ENCODE results near the gene TSPAN15.

Gene TSPAN15

DNA sequence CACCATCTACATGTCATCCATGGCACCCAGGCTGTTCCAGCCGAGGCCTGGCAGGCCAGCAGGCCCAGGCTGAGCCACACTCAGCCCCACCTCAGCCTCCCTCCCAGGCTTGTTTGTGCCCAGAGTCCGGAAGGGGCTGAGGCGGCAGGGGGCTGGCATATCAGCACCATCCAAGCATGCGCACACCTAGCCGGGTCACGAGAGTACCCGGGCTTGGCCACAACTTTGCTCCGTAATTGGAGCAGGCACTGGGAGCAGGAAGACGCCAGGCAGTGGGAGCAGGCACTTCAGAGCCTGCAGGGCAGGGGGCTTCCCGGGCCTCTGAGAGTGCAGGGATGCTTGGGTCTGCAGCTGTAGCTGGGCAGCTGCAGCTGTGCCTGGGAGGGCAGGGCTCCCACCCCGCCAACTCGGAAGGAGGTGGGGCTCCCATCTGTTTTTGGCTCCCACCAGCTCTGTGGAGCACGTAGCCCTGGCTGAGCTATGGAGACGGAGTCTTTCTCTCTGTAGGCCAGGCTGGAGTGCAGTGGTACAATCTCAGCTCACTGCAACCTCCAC is 15.2 kb upstream of the TSPAN15 start:
- H2BK120ac ChIP-seq (ENCODE audit: insufficient read depth, low read length, poor library complexity), result no peak overlapping the region
- H3K4me3 ChIP-seq (ENCODE audit: low read depth, low read length), result no peak overlapping the region
- H4K8ac ChIP-seq (ENCODE audit: low read depth, low read length), result no peak overlapping the region
- H3K4ac ChIP-seq (ENCODE audit: low read depth, low read length), result no peak overlapping the region
- peaks cover 20% of the 10 kb centered on the region for H3K79me1 ChIP-seq (ENCODE audit: low read length)
- no peaks in the 10 kb centered on the region for H3K27me3 ChIP-seq (ENCODE audit: insufficient read depth, low read length)
- H2BK5ac ChIP-seq (ENCODE audit: low read depth, low read length, poor library complexity), result no peak overlapping the region
- no peaks in the 10 kb centered on the region for H3K79me2 ChIP-seq (ENCODE audit: control insufficient read depth, insufficient read depth, low read length, poor library complexity)
- H2BK12ac ChIP-seq (ENCODE audit: low read length), result peak overlapping the region; percentile 82
- no CpG with 5 or more reads among the region's 14 CpGs for WGBS (ENCODE audit: extremely low coverage, insufficient coverage, insufficient read length)
- no peak overlapping the region for H4K12ac ChIP-seq (ENCODE audit: low read depth, low read length)
- no peak overlapping the region for H3K9ac ChIP-seq (ENCODE audit: low read length)
- peak overlapping the region; percentile 23 for H3K18ac ChIP-seq (ENCODE audit: low read length)
- H3K36me3 ChIP-seq (ENCODE audit: control insufficient read depth in 1 of 2, insufficient read depth in 2 of 2, low read length in 2 of 2), result no peaks in the 10 kb centered on the region
- H3K9me3 ChIP-seq (ENCODE audit: insufficient read depth, low read depth, low read length), result peaks cover 4% of the 10 kb centered on the region
- peaks cover 20 to 22% of the 10 kb centered on the region in 2 experiments for H3K4me1 ChIP-seq (ENCODE audit: control insufficient read depth in 1 of 2, insufficient read depth in 2 of 2, low read length in 2 of 2)
- H3K27ac ChIP-seq (ENCODE audit: low read depth, low read length), result no peak overlapping the region
- DNase-seq, result no peak
- H4K91ac ChIP-seq (ENCODE audit: low read depth, low read length), result peak overlapping the region; percentile 72
- no peak overlapping the region for H3K4me2 ChIP-seq (ENCODE audit: low read length)
- H2AK5ac ChIP-seq (ENCODE audit: low read length), result peak overlapping the region; percentile 91
- no peak overlapping the region for H2AFZ ChIP-seq (ENCODE audit: insufficient read depth, low read length, poor library complexity)
- no peak overlapping the region for H3K23ac ChIP-seq (ENCODE audit: low read length)
- peak overlapping the region; percentile 40 for H3K14ac ChIP-seq (ENCODE audit: low read length)

DNA sequence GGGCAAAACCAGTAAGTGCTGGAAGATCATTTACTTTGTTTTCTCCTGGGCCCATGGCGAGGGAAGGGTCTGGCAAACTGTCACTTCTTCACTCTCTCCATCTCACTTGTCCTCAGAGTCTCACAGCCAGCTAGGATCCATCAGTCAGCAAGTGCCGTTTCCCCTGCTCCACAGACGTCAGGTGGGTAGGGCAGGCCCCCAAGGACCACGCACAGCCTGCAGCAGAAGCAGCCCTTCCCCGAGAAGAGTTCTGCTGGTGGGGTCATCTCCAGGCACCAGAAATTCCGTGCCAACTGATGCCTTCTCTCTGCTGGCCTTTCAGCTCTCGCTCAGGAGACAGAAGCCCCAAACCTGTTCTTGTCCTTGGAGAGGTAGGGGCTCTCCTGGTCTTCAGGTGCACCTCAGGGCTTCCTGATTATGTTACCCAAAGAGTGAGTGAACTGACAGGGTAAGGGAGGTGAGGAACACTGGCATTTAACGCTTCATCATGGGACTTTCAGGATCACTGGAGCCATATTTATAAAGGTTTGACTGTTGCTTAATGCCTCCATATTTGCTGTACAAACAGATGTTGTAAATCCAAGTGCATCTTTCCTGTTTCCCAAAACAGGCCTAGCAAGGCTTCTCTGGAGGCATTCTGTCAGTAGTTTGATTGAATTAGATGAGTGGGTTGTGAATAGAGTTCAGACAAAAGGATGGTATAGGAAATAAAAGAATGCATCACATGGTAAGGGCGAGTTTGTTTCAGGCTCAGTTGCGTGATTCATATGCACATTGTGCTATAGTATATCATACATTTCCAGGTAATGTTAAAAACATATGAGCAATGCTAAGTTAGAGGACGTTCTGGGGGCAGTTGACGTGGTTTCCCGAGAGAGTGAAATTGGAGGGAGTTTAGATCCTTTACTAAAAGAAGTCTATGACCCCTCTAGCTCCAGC is 13.7 kb upstream of the TSPAN15 start:
- Histone ChIP-seq H3K4me2 (ENCODE audit: low read length) (no peak overlapping the region), H2BK120ac (ENCODE audit: insufficient read depth, low read length, poor library complexity) (peak overlapping the region; percentile 88), H4K8ac (ENCODE audit: low read depth, low read length) (no peak overlapping the region), H4K91ac (ENCODE audit: low read depth, low read length) (peak overlapping the region; percentile 85), H3K36me3 (ENCODE audit: control insufficient read depth in 1 of 2, insufficient read depth in 2 of 2, low read length in 2 of 2) (no peaks in the 10 kb centered on the region), H3K27ac (ENCODE audit: low read depth, low read length) (peak overlapping the region; percentile 75), H3K23ac (ENCODE audit: low read length) (no peak overlapping the region), H2BK5ac (ENCODE audit: low read depth, low read length, poor library complexity) (no peak overlapping the region), H2AK5ac (ENCODE audit: low read length) (peak overlapping the region; percentile 69), H3K9ac (ENCODE audit: low read length) (no peak overlapping the region), H2AFZ (ENCODE audit: insufficient read depth, low read length, poor library complexity) (no peak overlapping the region), H3K79me2 (ENCODE audit: control insufficient read depth, insufficient read depth, low read length, poor library complexity) (no peaks in the 10 kb centered on the region), H3K14ac (ENCODE audit: low read length) (no peak overlapping the region), H4K12ac (ENCODE audit: low read depth, low read length) (no peak overlapping the region), H3K27me3 (ENCODE audit: insufficient read depth, low read length) (no peaks in the 10 kb centered on the region), H3K18ac (ENCODE audit: low read length) (peak overlapping the region; percentile 3), H2BK12ac (ENCODE audit: low read length) (peak overlapping the region; percentile 70), H3K9me3 (ENCODE audit: insufficient read depth, low read depth, low read length) (peaks cover 4% of the 10 kb centered on the region), H3K4me1 (ENCODE audit: control insufficient read depth in 1 of 2, insufficient read depth in 2 of 2, low read length in 2 of 2) (peaks cover 20 to 22% of the 10 kb centered on the region in 2 experiments), H3K79me1 (ENCODE audit: low read length) (peaks cover 22% of the 10 kb centered on the region), H3K4me3 (ENCODE audit: low read depth, low read length) (no peak overlapping the region), H3K4ac (ENCODE audit: low read depth, low read length) (no peak overlapping the region)
- no CpG with 5 or more reads among the region's 13 CpGs for WGBS (ENCODE audit: extremely low coverage, insufficient coverage, insufficient read length)
- DNase-seq, result no peak

DNA sequence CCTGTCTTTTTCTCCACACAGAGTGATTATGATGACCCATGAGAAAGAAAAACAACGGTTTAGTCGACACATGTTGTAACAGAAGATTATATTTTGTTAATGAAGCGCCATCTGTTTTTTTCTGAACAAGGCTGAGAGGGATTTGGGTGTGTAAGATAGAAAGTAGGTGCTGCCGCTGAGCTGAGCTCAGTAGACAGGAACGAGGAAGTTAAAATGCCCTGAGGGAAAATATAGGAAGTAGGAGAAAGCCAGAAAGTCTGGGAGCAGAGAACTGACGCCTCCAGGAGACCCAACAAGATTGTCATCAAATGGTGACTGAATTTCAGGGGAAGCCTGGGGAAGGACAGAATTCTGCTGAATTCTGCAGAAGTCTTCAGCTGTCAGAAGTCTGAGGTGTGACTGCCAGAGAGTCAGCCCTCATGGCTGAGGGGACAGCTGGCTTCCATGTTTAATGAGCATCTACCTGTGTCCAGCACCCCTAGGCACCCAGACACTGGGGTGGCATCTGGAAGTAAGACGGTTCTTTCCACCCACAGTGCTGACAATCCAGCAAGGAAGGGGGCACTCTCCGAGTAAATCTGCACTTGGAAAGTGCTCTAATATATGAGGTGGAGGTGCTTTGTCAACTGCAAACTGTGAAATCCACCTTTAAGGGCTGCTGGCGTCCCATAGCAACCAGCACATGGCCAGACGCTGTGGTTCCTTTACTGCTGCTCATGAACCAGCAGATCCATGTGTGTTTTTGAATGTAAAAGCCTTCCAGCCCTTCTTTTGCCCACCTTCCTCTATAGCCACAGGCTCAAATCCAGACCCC is 12.5 kb upstream of the TSPAN15 start:
- Histone ChIP-seq H3K9ac (ENCODE audit: low read length) (no peak overlapping the region), H3K23ac (ENCODE audit: low read length) (no peak overlapping the region), H3K27me3 (ENCODE audit: insufficient read depth, low read length) (no peaks in the 10 kb centered on the region), H3K79me2 (ENCODE audit: control insufficient read depth, insufficient read depth, low read length, poor library complexity) (no peaks in the 10 kb centered on the region), H3K4me2 (ENCODE audit: low read length) (peak overlapping the region; percentile 36), H2BK12ac (ENCODE audit: low read length) (peak overlapping the region; percentile 93), H2BK120ac (ENCODE audit: insufficient read depth, low read length, poor library complexity) (peak overlapping the region; percentile 91), H3K4me1 (ENCODE audit: control insufficient read depth in 1 of 2, insufficient read depth in 2 of 2, low read length in 2 of 2) (peaks cover 20 to 22% of the 10 kb centered on the region in 2 experiments), H3K27ac (ENCODE audit: low read depth, low read length) (peak overlapping the region; percentile 84), H2AFZ (ENCODE audit: insufficient read depth, low read length, poor library complexity) (peak overlapping the region; percentile 31), H3K4ac (ENCODE audit: low read depth, low read length) (peak overlapping the region; percentile 1), H3K4me3 (ENCODE audit: low read depth, low read length) (no peak overlapping the region), H3K9me3 (ENCODE audit: insufficient read depth, low read depth, low read length) (peaks cover 4% of the 10 kb centered on the region), H3K36me3 (ENCODE audit: control insufficient read depth in 1 of 2, insufficient read depth in 2 of 2, low read length in 2 of 2) (no peaks in the 10 kb centered on the region), H2AK5ac (ENCODE audit: low read length) (peak overlapping the region; percentile 85), H3K18ac (ENCODE audit: low read length) (peak overlapping the region; percentile 67), H2BK5ac (ENCODE audit: low read depth, low read length, poor library complexity) (peak overlapping the region; percentile 83), H3K14ac (ENCODE audit: low read length) (peak overlapping the region; percentile 76), H3K79me1 (ENCODE audit: low read length) (peaks cover 22% of the 10 kb centered on the region), H4K91ac (ENCODE audit: low read depth, low read length) (peak overlapping the region; percentile 91), H4K8ac (ENCODE audit: low read depth, low read length) (peak overlapping the region; percentile 78), H4K12ac (ENCODE audit: low read depth, low read length) (peak overlapping the region; percentile 56)
- no CpG with 5 or more reads among the region's 10 CpGs for WGBS (ENCODE audit: extremely low coverage, insufficient coverage, insufficient read length)
- DNase-seq, result peak; percentile 27 to 78

DNA sequence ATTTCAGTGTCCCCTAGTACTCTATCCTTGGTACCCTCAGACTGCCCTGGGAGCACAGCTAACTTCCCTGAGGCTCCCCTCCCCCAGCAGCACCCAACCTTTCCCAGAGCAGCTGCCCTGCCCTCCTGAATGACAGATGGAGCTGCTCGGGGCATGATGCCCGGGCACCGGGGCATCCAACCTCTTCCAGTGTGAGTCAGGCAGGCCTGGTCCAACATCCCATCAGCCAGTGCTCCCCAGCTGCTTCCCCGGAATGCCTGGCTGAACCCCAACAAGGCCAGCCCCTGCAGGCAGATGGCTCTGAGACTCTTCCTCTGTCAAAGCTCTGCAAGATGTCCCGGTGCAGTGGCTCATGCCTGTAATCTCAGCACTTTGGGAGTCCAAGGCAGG is 11.9 kb upstream of the TSPAN15 start:
- Histone ChIP-seq H3K36me3 (ENCODE audit: control insufficient read depth in 1 of 2, insufficient read depth in 2 of 2, low read length in 2 of 2) (no peaks in the 10 kb centered on the region), H2AFZ (ENCODE audit: insufficient read depth, low read length, poor library complexity) (peak overlapping the region; percentile 35), H3K9me3 (ENCODE audit: insufficient read depth, low read depth, low read length) (peaks cover 5% of the 10 kb centered on the region), H4K8ac (ENCODE audit: low read depth, low read length) (peak overlapping the region; percentile 78), H3K79me1 (ENCODE audit: low read length) (peaks cover 22% of the 10 kb centered on the region), H3K14ac (ENCODE audit: low read length) (peak overlapping the region; percentile 76), H3K27ac (ENCODE audit: low read depth, low read length) (peak overlapping the region; percentile 84), H4K12ac (ENCODE audit: low read depth, low read length) (peak overlapping the region; percentile 25), H4K91ac (ENCODE audit: low read depth, low read length) (peak overlapping the region; percentile 91), H3K18ac (ENCODE audit: low read length) (peak overlapping the region; percentile 76), H2BK120ac (ENCODE audit: insufficient read depth, low read length, poor library complexity) (peak overlapping the region; percentile 91), H2BK12ac (ENCODE audit: low read length) (peak overlapping the region; percentile 93), H3K9ac (ENCODE audit: low read length) (no peak overlapping the region), H3K4ac (ENCODE audit: low read depth, low read length) (peak overlapping the region; percentile 9), H3K4me2 (ENCODE audit: low read length) (no peak overlapping the region), H3K23ac (ENCODE audit: low read length) (no peak overlapping the region), H3K27me3 (ENCODE audit: insufficient read depth, low read length) (no peaks in the 10 kb centered on the region), H2BK5ac (ENCODE audit: low read depth, low read length, poor library complexity) (peak overlapping the region; percentile 82), H3K79me2 (ENCODE audit: control insufficient read depth, insufficient read depth, low read length, poor library complexity) (no peaks in the 10 kb centered on the region), H2AK5ac (ENCODE audit: low read length) (peak overlapping the region; percentile 85), H3K4me1 (ENCODE audit: control insufficient read depth in 1 of 2, insufficient read depth in 2 of 2, low read length in 2 of 2) (peaks cover 20 to 22% of the 10 kb centered on the region in 2 experiments), H3K4me3 (ENCODE audit: low read depth, low read length) (no peak overlapping the region)
- DNase-seq, result no peak
- no CpG with 5 or more reads among the region's 5 CpGs for WGBS (ENCODE audit: extremely low coverage, insufficient coverage, insufficient read length)

Measured in trophoblast cell (in vitro differentiated cells and primary cell).